SK-N-SH treated with all-trans-retinoic acid at 6 μM for 48 hours (cell line): ENCODE data around the gene DENND2C.

Experiments
- ATAC-seq: fragments of 200-7000 bp; cut with Tn5 transposase; 3 replicates; pipeline ENCODE4 v1.9.1; 2020; ENCODE audit warnings: mild to moderate bottlenecking, moderate library complexity
- ARNTL ChIP-seq: fragments of 450-650 bp; formaldehyde crosslinking; IDR thresholded peaks from 2 replicates; pipeline ENCODE4 v1.5.0; 2020; ENCODE audit warnings: low read depth, mild to moderate bottlenecking, moderate library complexity, borderline replicate concordance
- BACH2 ChIP-seq: fragments of 250-450 bp; sonication (Bioruptor Pico); IDR thresholded peaks from 2 replicates; pipeline ENCODE4 v1.9.0; 2021; ENCODE audit warnings: mild to moderate bottlenecking, borderline replicate concordance
- CSDC2 ChIP-seq: fragments of 250-450 bp; sonication (Bioruptor Pico); IDR thresholded peaks from 2 replicates; pipeline ENCODE4 v1.5.0; 2020; ENCODE audit warnings: mild to moderate bottlenecking, moderate library complexity
- ESRRG ChIP-seq: fragments of 250-450 bp; sonication (Bioruptor Pico); IDR thresholded peaks from 2 replicates; pipeline ENCODE4 v1.6.1; 2021; ENCODE audit warnings: mild to moderate bottlenecking
- GLIS3 ChIP-seq: fragments of 250-450 bp; sonication (Bioruptor Pico); IDR thresholded peaks from 2 replicates; pipeline ENCODE4 v1.5.0; 2020; ENCODE audit warnings: mild to moderate bottlenecking, moderate library complexity
- ISL1 ChIP-seq: fragments of 250-450 bp; sonication (Bioruptor Pico); IDR thresholded peaks from 2 replicates; pipeline ENCODE4 v2.1.2; 2022; ENCODE audit warnings: mild to moderate bottlenecking, moderate library complexity
- OSR1 ChIP-seq: fragments of 250-450 bp; sonication (Bioruptor Pico); IDR thresholded peaks from 2 replicates; pipeline ENCODE4 v1.8.0; 2022; ENCODE audit warnings: moderate library complexity, mild to moderate bottlenecking, inconsistent platforms
- POU6F1 ChIP-seq: fragments of 250-450 bp; sonication (Bioruptor Pico); IDR thresholded peaks from 2 replicates; pipeline ENCODE4 v1.8.0; 2021; ENCODE audit warnings: low read depth, mild to moderate bottlenecking, moderate library complexity, borderline replicate concordance
- PPARA ChIP-seq: fragments of 250-450 bp; sonication (Bioruptor Pico); IDR thresholded peaks from 2 replicates; pipeline ENCODE4 v1.5.0; 2020; ENCODE audit warnings: mild to moderate bottlenecking, borderline replicate concordance
- RARB ChIP-seq: fragments of 250-450 bp; sonication (Bioruptor Pico); IDR thresholded peaks from 2 replicates; pipeline ENCODE4 v1.8.0; 2021; ENCODE audit warnings: mild to moderate bottlenecking, moderate library complexity
- SNAI2 ChIP-seq: fragments of 250-450 bp; sonication (Bioruptor Pico); IDR thresholded peaks from 2 replicates; pipeline ENCODE4 v1.5.0; 2020; ENCODE audit warnings: mild to moderate bottlenecking, moderate library complexity
- TOX ChIP-seq: fragments of 250-450 bp; sonication (Bioruptor Pico); IDR thresholded peaks from 2 replicates; pipeline ENCODE4 v1.8.0; 2021; ENCODE audit warnings: mild to moderate bottlenecking, moderate library complexity, borderline replicate concordance
- TSHZ2 ChIP-seq: fragments of 250-450 bp; sonication (Bioruptor Pico); IDR thresholded peaks from 2 replicates; pipeline ENCODE4 v1.5.0; 2020; ENCODE audit warnings: mild to moderate bottlenecking, moderate library complexity
- ZC3H10 ChIP-seq: fragments of 250-450 bp; sonication (Bioruptor Pico); IDR thresholded peaks from 2 replicates; pipeline ENCODE4 v1.5.1; 2021; ENCODE audit warnings: mild to moderate bottlenecking, moderate library complexity
- ZFP3 ChIP-seq: fragments of 250-450 bp; sonication (Bioruptor Pico); IDR thresholded peaks from 2 replicates; pipeline ENCODE4 v1.5.0; 2020; ENCODE audit warnings: mild to moderate bottlenecking, moderate library complexity
- ZFP30 ChIP-seq: fragments of 450-650 bp; formaldehyde crosslinking; IDR thresholded peaks from 2 replicates; pipeline ENCODE4 v1.5.0; 2022; ENCODE audit warnings: mild to moderate bottlenecking, moderate library complexity
- ZNF565 ChIP-seq: fragments of 450-650 bp; formaldehyde crosslinking; conservative IDR thresholded peaks from 2 replicates; pipeline ENCODE4 v1.5.0; 2020; ENCODE audit warnings: low read depth, mild to moderate bottlenecking, moderate library complexity
- ZNF70 ChIP-seq: fragments of 450-650 bp; formaldehyde crosslinking; IDR thresholded peaks from 2 replicates; pipeline ENCODE4 v1.5.0; 2020; ENCODE audit warnings: mild to moderate bottlenecking, moderate library complexity
- TF ChIP-seq, protein P1 (sequence below): fragments of 250-450 bp; sonication (Bioruptor Pico); IDR thresholded peaks from 2 replicates; pipeline ENCODE4 v1.5.1; 2020; ENCODE audit warnings: low read depth, mild to moderate bottlenecking, moderate library complexity
- TF ChIP-seq, protein P2 (sequence below): fragments of 250-450 bp; sonication (Bioruptor Pico); IDR thresholded peaks from 2 replicates; pipeline ENCODE4 v1.5.1; 2021; ENCODE audit warnings: mild to moderate bottlenecking, moderate library complexity
- TF ChIP-seq, protein P3 (sequence below): fragments of 250-450 bp; sonication (Bioruptor Pico); IDR thresholded peaks from 2 replicates; pipeline ENCODE4 v1.8.0; 2020; ENCODE audit warnings: mild to moderate bottlenecking, moderate library complexity, borderline replicate concordance

DENND2C gene

DNA sequence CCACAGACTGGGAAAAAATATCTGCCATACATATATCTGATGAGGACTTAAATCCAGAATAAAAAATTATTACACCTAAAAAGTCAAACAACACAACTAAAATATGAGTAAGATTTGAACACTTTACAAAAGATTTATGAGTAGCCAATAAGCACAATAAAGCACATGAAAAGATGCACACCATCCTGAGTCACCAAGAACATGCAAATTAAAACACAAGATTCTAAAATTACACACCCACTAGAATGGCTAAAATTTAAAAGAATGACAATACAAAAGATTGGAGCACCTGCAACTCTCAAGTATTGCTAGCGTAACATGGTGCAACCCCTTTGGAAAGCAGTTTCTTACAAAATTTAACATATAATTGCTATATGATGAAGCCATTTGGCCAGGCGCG, 30.9 kb downstream of the DENND2C start:
- ATAC-seq: no peak
- TF ChIP-seq ZNF70 (CRISPR knock-in tag): no peak
- no peak for TF ChIP-seq OSR1 (CRISPR knock-in tag)
- TF ChIP-seq ZC3H10: no peak
- no peak for TF ChIP-seq GLIS3 (CRISPR knock-in tag)
- TF ChIP-seq ISL1 (CRISPR knock-in tag): no peak
- TF ChIP-seq ZFP30 (CRISPR knock-in tag): no peak
- no peak for TF ChIP-seq CSDC2 (CRISPR knock-in tag)
- no peak for TF ChIP-seq TOX (CRISPR knock-in tag)
- TF ChIP-seq RARB: no peak
- TF ChIP-seq ZFP3: no peak
- no peak for TF ChIP-seq SNAI2 (CRISPR knock-in tag)
- TF ChIP-seq, protein P1, sequence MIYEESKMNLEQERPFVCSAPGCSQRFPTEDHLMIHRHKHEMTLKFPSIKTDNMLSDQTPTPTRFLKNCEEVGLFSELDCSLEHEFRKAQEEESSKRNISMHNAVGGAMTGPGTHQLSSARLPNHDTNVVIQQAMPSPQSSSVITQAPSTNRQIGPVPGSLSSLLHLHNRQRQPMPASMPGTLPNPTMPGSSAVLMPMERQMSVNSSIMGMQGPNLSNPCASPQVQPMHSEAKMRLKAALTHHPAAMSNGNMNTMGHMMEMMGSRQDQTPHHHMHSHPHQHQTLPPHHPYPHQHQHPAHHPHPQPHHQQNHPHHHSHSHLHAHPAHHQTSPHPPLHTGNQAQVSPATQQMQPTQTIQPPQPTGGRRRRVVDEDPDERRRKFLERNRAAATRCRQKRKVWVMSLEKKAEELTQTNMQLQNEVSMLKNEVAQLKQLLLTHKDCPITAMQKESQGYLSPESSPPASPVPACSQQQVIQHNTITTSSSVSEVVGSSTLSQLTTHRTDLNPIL (CRISPR knock-in tag): no peak
- TF ChIP-seq, protein P2, sequence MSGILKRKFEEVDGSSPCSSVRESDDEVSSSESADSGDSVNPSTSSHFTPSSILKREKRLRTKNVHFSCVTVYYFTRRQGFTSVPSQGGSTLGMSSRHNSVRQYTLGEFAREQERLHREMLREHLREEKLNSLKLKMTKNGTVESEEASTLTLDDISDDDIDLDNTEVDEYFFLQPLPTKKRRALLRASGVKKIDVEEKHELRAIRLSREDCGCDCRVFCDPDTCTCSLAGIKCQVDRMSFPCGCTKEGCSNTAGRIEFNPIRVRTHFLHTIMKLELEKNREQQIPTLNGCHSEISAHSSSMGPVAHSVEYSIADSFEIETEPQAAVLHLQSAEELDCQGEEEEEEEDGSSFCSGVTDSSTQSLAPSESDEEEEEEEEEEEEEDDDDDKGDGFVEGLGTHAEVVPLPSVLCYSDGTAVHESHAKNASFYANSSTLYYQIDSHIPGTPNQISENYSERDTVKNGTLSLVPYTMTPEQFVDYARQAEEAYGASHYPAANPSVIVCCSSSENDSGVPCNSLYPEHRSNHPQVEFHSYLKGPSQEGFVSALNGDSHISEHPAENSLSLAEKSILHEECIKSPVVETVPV (CRISPR knock-in tag): no peak

DNA sequence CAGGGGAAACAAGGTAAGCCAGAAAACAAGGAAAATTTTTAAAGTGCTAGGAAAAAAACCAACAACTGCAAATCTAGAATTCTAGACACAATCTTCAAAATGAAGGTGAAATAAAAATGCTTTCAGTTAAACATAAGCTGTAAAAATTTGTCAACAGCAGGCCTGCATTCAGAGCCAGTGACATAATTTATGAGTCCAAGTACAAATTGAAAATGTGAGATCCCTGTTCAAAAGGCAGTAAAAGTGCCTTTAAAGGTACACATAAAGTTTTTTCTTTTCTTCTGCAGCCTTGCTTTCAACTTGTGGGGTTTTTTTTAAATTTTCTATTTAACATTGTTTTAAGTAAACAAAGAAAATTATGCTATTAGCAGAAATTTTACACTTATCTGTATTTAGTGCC, 37.4 kb downstream of the DENND2C start:
- no peak for ATAC-seq
- TF ChIP-seq PPARA (CRISPR knock-in tag) (no peak), ZFP3 (no peak), ISL1 (CRISPR knock-in tag) (no peak), TOX (CRISPR knock-in tag) (no peak), OSR1 (CRISPR knock-in tag) (no peak), CSDC2 (CRISPR knock-in tag) (no peak), ZNF565 (CRISPR knock-in tag) (no peak), BACH2 (CRISPR knock-in tag) (no peak), POU6F1 (CRISPR knock-in tag) (no peak), ARNTL (CRISPR knock-in tag) (no peak), GLIS3 (CRISPR knock-in tag) (no peak), TSHZ2 (CRISPR knock-in tag) (no peak), ESRRG (CRISPR knock-in tag) (no peak)
- TF ChIP-seq, protein P2 (CRISPR knock-in tag): no peak
- TF ChIP-seq, protein P1 (CRISPR knock-in tag): no peak
- TF ChIP-seq, protein P3, sequence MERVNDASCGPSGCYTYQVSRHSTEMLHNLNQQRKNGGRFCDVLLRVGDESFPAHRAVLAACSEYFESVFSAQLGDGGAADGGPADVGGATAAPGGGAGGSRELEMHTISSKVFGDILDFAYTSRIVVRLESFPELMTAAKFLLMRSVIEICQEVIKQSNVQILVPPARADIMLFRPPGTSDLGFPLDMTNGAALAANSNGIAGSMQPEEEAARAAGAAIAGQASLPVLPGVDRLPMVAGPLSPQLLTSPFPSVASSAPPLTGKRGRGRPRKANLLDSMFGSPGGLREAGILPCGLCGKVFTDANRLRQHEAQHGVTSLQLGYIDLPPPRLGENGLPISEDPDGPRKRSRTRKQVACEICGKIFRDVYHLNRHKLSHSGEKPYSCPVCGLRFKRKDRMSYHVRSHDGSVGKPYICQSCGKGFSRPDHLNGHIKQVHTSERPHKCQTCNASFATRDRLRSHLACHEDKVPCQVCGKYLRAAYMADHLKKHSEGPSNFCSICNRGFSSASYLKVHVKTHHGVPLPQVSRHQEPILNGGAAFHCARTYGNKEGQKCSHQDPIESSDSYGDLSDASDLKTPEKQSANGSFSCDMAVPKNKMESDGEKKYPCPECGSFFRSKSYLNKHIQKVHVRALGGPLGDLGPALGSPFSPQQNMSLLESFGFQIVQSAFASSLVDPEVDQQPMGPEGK (CRISPR knock-in tag): no peak
